Keratinocyte (primary cell): ENCODE results near the gene NUP210.

ENCODE experiments used
- CTCF ChIP-seq, 3 experiments: IDR thresholded peaks in 1 of 3; conservative IDR thresholded peaks in 1 of 3; optimal IDR thresholded peaks in 1 of 3; 2 replicates in 2 of 3; 3 replicates in 1 of 3; pipeline versions ENCODE3 to v1.5.1; 2011; ENCODE audit warnings: low read length in 3 of 3, mild to moderate bottlenecking in 3 of 3, moderate library complexity in 2 of 3, control low read depth in 1 of 3, inconsistent platforms in 1 of 3; ENCODE audit not compliant: insufficient read depth in 2 of 3; ENCODE audit errors: extremely low read depth in 1 of 3
- EZH2 ChIP-seq: IDR thresholded peaks from one replicate; pipeline ENCODE4 v1.6.1; 2012; ENCODE audit warnings: inconsistent platforms, mild to moderate bottlenecking, low read length, moderate library complexity

- TF ChIP-seq EZH2 (no peak), CTCF (optimal IDR thresholded peaks at IDR 0.05 in 1 of 3, IDR thresholded peaks at IDR 0.05 in 1 of 3, conservative IDR thresholded peaks at IDR 0.05 in 1 of 3; ENCODE audit: extremely low read depth in 1 of 3, insufficient read depth in 2 of 3, low read length in 3 of 3) (no peak)
Measured at GRCh38 chr3:13313813-13314212, 106.3 kb downstream of the NUP210 start.
